Neutrophil (primary cell): ENCODE data around the gene MYMK.

Source experiments
- H3K27ac ChIP-seq: fragments of 200-600 bp; sonication (generic); 2 replicates; pipeline ENCODE4 v1.5.1; 2016; ENCODE audit warnings: mild to moderate bottlenecking, moderate library complexity
- H3K27me3 ChIP-seq: fragments of 200-600 bp; sonication (generic); 2 replicates; pipeline ENCODE4 v1.6.0; 2016; ENCODE audit warnings: mild to moderate bottlenecking
- H3K36me3 ChIP-seq: fragments of 200-600 bp; sonication (generic); 2 replicates; pipeline ENCODE4 v1.5.1; 2017
- H3K4me1 ChIP-seq, 2 experiments: fragments of 200-600 bp in 1 of 2; sonication (generic) in 1 of 2; 1 replicate in 1 of 2; 2 replicates in 1 of 2; pipeline versions ENCODE4 v1.5.1 to v1.6.1; 2013 to 2016; ENCODE audit warnings: low read depth in 1 of 2, low read length in 1 of 2, mild to moderate bottlenecking in 1 of 2, moderate library complexity in 1 of 2; ENCODE audit not compliant: control insufficient read depth in 1 of 2, insufficient read depth in 1 of 2
- H3K4me3 ChIP-seq, 2 experiments: fragments of 200-600 bp in 1 of 2; sonication (generic) in 1 of 2; 1 replicate in 1 of 2; 2 replicates in 1 of 2; pipeline ENCODE4 v1.5.1; 2013 to 2016; ENCODE audit warnings: low read depth in 1 of 2, low read length in 1 of 2, mild to moderate bottlenecking in 1 of 2, moderate library complexity in 1 of 2
- H3K9me3 ChIP-seq: fragments of 200-600 bp; sonication (generic); 2 replicates; pipeline ENCODE4 v1.5.1; 2016
- CTCF ChIP-seq: fragments of 200-600 bp; sonication (generic); IDR thresholded peaks from 2 replicates; pipeline ENCODE4 v1.5.1; 2016; ENCODE audit warnings: antibody characterized with exemption

The MYMK gene

GRCh38 chr9:133470988-133471387 is 53.8 kb downstream of the MYMK start:
- Histone ChIP-seq H3K27ac (no peak overlapping the region), H3K36me3 (no peaks in the 10 kb centered on the region), H3K27me3 (peaks cover 22% of the 10 kb centered on the region), H3K4me1 (no peaks in the 10 kb centered on the region), H3K9me3 (no peaks in the 10 kb centered on the region), H3K4me3 (no peak overlapping the region)
- no peak for TF ChIP-seq CTCF

GRCh38 chr9:133470427-133470924 is 54.3 kb downstream of the MYMK start:
- H3K4me3 ChIP-seq, result no peak overlapping the region
- H3K27me3 ChIP-seq, result peaks cover 17% of the 10 kb centered on the region
- no peak for TF ChIP-seq CTCF
- H3K36me3 ChIP-seq, result no peaks in the 10 kb centered on the region
- H3K9me3 ChIP-seq, result no peaks in the 10 kb centered on the region
- no peaks in the 10 kb centered on the region for H3K4me1 ChIP-seq
- H3K27ac ChIP-seq, result no peak overlapping the region

DNA sequence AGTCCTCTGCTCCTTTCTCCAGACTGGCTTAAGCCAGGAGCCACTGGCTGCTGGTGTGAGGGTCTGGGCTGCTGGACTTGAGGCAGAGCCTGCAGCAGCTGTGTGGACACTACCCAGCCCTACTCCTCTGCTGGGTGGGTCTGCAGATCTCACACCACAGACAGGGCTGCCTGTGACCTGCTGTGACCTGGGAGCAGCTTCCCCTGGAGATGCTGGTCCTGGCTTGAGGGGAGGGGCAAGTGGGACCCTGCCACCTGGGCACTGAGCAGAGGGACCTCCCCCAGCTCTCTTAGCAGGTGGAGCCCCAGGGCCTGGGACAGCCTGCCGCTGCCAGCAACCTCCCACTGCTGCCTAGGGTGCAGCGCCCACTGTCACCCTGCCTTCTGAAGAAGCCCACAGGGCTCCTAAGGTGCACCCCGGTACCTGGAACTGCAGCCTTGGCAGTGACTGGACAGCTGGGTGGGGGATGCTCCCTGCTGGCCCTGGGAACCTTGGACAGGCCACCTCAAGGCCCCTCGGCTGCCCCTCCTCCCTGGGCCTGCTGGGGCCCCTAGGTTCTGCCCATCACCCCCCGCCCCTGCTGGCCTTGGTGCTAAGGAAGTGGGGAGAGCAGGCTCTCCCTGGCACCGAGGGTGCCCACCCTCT is 55.9 kb downstream of the MYMK start:
- H3K36me3 ChIP-seq, result no peaks in the 10 kb centered on the region
- peaks cover 6% of the 10 kb centered on the region for H3K27me3 ChIP-seq
- H3K27ac ChIP-seq, result no peak overlapping the region
- no peaks in the 10 kb centered on the region for H3K4me1 ChIP-seq
- no peaks in the 10 kb centered on the region for H3K9me3 ChIP-seq
- no peak for TF ChIP-seq CTCF
- no peak overlapping the region for H3K4me3 ChIP-seq

DNA sequence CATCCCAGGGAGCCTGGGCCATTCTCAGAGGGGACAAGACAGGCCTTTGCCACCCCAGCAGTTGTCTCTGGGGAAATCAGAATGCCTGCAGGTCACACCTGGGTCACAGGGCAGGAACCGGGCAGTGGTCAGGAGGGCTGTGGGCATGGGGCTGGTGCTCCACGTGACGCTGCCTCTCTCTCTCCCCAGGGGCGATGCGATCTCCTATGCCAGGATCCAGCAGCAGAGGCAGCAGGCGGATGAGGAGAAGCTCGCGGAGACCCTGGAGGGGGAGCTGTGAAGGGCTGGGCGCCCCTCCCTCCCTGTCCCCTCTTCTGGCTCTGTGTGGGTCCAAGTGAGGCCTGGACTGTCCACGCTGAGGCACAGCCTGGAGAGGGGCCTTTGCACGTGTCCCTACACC is 56.4 kb downstream of the MYMK start:
- H3K27me3 ChIP-seq, result peaks cover 7% of the 10 kb centered on the region
- H3K27ac ChIP-seq, result no peak overlapping the region
- H3K4me3 ChIP-seq, result no peak overlapping the region
- H3K4me1 ChIP-seq, result no peaks in the 10 kb centered on the region
- no peaks in the 10 kb centered on the region for H3K36me3 ChIP-seq
- H3K9me3 ChIP-seq, result no peaks in the 10 kb centered on the region
- TF ChIP-seq CTCF, result no peak

GRCh38 chr9:133467101-133467500 is 57.7 kb downstream of the MYMK start:
- Histone ChIP-seq H3K4me3 (no peak overlapping the region), H3K4me1 (no peaks in the 10 kb centered on the region)

More at GRCh38 chr9:133467101-133467500, 57.7 kb downstream of the MYMK start:
- Histone ChIP-seq H3K27ac (no peak overlapping the region), H3K27me3 (peaks cover 19% of the 10 kb centered on the region), H3K36me3 (no peaks in the 10 kb centered on the region), H3K9me3 (no peaks in the 10 kb centered on the region)
- TF ChIP-seq CTCF, result no peak
